Forelimb muscle (tissue), 1 donor: ENCODE measurements around the gene ANKRD11. TPM values are rescaled to one million over a fixed set of nuclear protein-coding genes. Genes with fewer than 3 reads are reported as not detected.
"Not testable (repeated sequence)": the region's sequence is repeated elsewhere in the genome, so short reads cannot be mapped to it uniquely, and the experiment has no call there.

Experiments used
- DNase-seq: peaks from one replicate; pipeline ENCODE4 v3.0.0-alpha.2; 2013; ENCODE audit warnings: low read depth
- polyA plus RNA-seq: library from polyadenylated mRNA; unstranded; fragments of 120-200 nt; gene quantifications from one replicate; pipeline ENCODE4 v1.2.1, GENCODE V29; 2013; ENCODE audit not compliant: insufficient read length

ANKRD11 gene
- polyA plus RNA-seq, 1 donor = 55.7 TPM

GRCh38 chr16:89386306-89387185 lies 103.8 kb downstream of the ANKRD11 start:
- no peak for DNase-seq

- DNase-seq = no peak
These were observed 104.6 kb downstream of the ANKRD11 start for GRCh38 chr16:89385712-89386111.

GRCh38 chr16:89384282-89384681 lies 106.1 kb downstream of the ANKRD11 start:
- no peak for DNase-seq

GRCh38 chr16:89383095-89384003 lies 107.0 kb downstream of the ANKRD11 start:
- DNase-seq = no peak

GRCh38 chr16:89382555-89382954 lies 107.8 kb downstream of the ANKRD11 start:
- DNase-seq = not testable (repeated sequence)

GRCh38 chr16:89381788-89382187 lies 108.6 kb downstream of the ANKRD11 start:
- DNase-seq = no peak

- no peak for DNase-seq
These were observed 109.7 kb downstream of the ANKRD11 start for GRCh38 chr16:89380681-89381080.

GRCh38 chr16:89378947-89379771 lies 111.2 kb downstream of the ANKRD11 start:
- DNase-seq = no peak

- no peak for DNase-seq
These were observed 112.9 kb downstream of the ANKRD11 start for GRCh38 chr16:89377453-89377848.

- DNase-seq = no peak
These were observed 113.4 kb downstream of the ANKRD11 start for GRCh38 chr16:89376812-89377452.

- DNase-seq = no peak
These were observed 114.7 kb downstream of the ANKRD11 start for GRCh38 chr16:89375686-89376085.

GRCh38 chr16:89375021-89375420 lies 115.3 kb downstream of the ANKRD11 start:
- DNase-seq = no peak

GRCh38 chr16:89374393-89374960 lies 115.9 kb downstream of the ANKRD11 start:
- DNase-seq = no peak

GRCh38 chr16:89373355-89374110 lies 116.8 kb downstream of the ANKRD11 start:
- no peak for DNase-seq

GRCh38 chr16:89371968-89372634 lies 118.3 kb downstream of the ANKRD11 start:
- no peak for DNase-seq

- DNase-seq = no peak
These were observed 119.0 kb downstream of the ANKRD11 start for GRCh38 chr16:89371386-89371785.

GRCh38 chr16:89370601-89371000 lies 119.8 kb downstream of the ANKRD11 start:
- DNase-seq = no peak

GRCh38 chr16:89370081-89370511 lies 120.3 kb downstream of the ANKRD11 start:
- DNase-seq = no peak

GRCh38 chr16:89369266-89369895 lies 121.0 kb downstream of the ANKRD11 start:
- DNase-seq = no peak
